ENCODE measurements around the gene ZNF687.

The ZNF687 gene

DNA sequence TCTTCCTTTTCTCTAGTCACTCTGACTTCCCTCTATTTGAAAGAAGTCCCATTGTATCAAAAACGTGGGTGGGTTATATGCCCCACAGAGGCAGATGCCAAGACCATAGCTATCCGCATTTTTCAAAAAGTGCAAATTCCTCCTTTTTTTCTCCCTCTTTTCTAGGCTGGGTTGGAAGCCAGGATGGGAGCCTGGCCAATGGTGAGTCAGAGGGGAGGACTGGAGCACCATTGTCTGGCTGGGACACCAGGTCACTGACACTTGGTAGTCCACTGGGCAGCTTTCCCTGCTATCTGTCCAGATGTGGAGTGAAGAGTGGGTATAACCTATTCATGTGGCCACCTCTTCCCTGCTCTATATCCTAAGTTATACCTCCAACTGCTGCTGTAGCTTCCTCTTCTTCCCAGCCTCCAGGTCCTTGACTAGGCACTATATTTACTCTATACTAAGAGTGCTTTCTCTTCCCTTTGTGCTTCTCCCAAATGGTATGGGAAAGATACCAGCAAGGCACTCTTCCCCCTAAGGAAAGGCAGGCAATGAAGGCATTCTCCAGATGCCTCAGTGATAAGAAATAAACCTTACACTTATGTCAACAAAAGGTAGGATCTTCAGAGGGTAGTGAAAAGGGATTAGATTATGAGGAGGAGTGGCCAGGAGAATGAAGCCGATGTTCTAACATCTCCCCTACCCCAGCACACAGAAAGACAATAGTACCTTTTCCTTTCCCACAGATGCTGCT, 32.2 kb downstream of the ZNF687 start:
- Mint-ChIP-seq H3K9me3 (no peaks in the 10 kb centered on the region), H3K27me3 (ENCODE audit: low read depth) (no peaks in the 10 kb centered on the region), H3K36me3 (ENCODE audit: low read depth) (peaks cover 36% of the 10 kb centered on the region), H3K27ac (no peak overlapping the region), H3K4me1 (ENCODE audit: low read depth) (peaks cover 18% of the 10 kb centered on the region), H3K4me3 (no peak overlapping the region)
- DNase-seq (ENCODE audit: low spot score): no peak

DNA sequence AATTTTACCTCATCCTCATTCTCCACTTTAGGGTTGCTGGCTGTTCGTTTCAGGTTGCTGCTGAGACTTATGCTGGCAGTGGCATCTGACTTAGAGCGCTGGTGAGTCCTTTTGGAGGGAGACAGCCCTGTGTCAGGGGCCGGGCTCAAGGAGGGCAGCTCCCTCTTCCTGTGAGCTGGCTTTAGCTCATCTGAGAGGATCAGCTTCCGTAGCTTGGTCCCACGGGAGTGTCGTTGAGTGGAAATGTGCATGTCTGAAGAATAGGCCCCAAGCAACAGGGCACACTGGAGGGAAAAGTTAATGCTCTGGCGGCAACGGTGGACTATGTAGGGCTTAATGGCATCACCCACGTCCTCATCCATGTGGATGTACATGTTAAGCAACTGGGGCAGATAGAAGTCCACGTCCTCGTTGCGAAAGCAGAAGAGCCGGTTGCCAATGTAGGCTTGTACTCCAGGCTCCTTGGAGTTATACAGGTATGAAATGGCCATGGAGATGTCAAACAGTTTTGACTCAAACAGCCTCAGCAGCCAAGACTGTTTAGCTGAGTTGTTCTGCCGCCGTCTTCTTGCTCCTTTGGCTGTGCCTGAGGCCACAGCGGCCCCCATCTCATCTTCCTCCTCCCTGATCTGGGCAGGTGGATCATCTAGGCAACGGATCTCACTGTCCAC, 33.6 kb downstream of the ZNF687 start:
- Mint-ChIP-seq H3K27me3 (ENCODE audit: low read depth) (no peaks in the 10 kb centered on the region), H3K9me3 (no peaks in the 10 kb centered on the region), H3K36me3 (ENCODE audit: low read depth) (peaks cover 35% of the 10 kb centered on the region), H3K4me3 (no peak overlapping the region), H3K4me1 (ENCODE audit: low read depth) (peaks cover 18% of the 10 kb centered on the region), H3K27ac (no peak overlapping the region)
- DNase-seq (ENCODE audit: low spot score): no peak

DNA sequence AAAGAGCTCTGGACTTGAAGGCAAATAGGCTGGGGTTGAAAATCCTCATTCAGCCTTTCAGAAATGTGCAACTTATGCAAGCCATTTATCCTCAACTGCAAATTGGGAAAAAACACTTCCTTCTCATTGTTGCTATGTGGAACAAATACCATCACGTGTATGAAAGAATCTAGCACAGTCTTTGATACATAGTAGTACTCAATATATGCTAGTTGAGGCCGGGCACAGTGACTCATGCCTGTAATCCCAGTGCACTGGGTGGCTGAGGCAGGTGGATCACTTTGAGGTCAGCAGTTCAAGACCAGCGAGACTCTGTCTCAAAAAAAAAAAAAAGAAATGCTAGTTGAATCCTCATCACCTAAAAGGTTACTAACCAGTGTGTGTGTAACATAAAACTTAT, 36.9 kb downstream of the ZNF687 start:
- no peak for DNase-seq (ENCODE audit: low spot score)
- no peaks in the 10 kb centered on the region for H3K9me3 Mint-ChIP-seq
- H3K27me3 Mint-ChIP-seq (ENCODE audit: low read depth): no peaks in the 10 kb centered on the region
- H3K4me1 Mint-ChIP-seq (ENCODE audit: low read depth): peaks cover 8% of the 10 kb centered on the region
- peaks cover 30% of the 10 kb centered on the region for H3K36me3 Mint-ChIP-seq (ENCODE audit: low read depth)
- H3K4me3 Mint-ChIP-seq: no peak overlapping the region
- H3K27ac Mint-ChIP-seq: no peak overlapping the region

DNA sequence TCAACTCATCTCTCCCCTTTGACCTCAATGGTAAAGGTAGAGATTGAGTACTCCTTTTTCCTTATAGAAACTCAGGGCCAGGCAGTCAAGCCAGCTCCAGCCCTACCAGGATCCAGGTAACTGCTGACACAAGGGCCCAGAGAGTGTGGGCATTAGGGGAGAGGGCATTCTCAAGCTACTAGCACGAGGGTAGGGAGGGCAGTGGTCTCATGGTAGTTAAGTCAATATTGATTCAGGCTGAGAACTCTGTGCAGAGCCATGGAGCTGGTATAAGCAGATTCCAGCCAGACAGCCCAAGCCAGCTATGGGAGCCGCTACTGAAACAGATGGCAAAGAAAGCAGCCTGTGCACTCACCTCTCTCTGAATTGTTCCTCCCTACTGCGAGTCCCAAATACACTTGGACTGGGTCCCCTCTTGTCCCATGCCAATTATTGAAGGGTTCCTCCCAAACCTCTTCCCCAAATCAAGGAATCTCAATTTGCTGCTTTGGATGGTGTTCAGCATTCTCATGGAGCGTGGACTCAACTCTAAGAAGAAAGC, 42.4 kb downstream of the ZNF687 start:
- no peaks in the 10 kb centered on the region for H3K27me3 Mint-ChIP-seq (ENCODE audit: low read depth)
- H3K36me3 Mint-ChIP-seq (ENCODE audit: low read depth): peaks cover 30% of the 10 kb centered on the region
- no peak overlapping the region for H3K27ac Mint-ChIP-seq
- no peak overlapping the region for H3K4me3 Mint-ChIP-seq
- H3K4me1 Mint-ChIP-seq (ENCODE audit: low read depth): peaks cover 35% of the 10 kb centered on the region
- DNase-seq (ENCODE audit: low spot score): no peak
- no peaks in the 10 kb centered on the region for H3K9me3 Mint-ChIP-seq

DNA sequence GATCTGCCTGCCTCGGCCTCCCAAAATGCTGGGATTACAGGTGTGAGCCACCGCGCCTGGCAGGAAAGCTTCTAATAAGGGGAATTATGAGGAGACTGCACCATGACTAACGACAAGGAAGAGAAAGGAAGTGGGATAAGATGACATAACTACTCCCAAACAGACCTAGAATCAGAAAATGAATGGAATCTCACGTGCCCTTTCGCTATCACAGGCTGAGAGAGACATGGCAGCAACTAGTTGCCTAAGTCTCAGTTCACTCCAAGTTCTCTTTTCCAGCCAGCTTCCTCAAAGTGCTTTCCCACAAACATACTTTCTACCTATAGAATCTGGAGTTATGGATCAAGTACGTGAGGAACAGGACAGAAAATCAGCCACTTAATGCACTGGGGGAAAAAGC, 43.1 kb downstream of the ZNF687 start:
- H3K9me3 Mint-ChIP-seq: no peaks in the 10 kb centered on the region
- peaks cover 35% of the 10 kb centered on the region for H3K4me1 Mint-ChIP-seq (ENCODE audit: low read depth)
- peak overlapping the region; percentile 98 for H3K4me3 Mint-ChIP-seq
- DNase-seq (ENCODE audit: low spot score): no peak
- H3K27me3 Mint-ChIP-seq (ENCODE audit: low read depth): no peaks in the 10 kb centered on the region
- H3K27ac Mint-ChIP-seq: no peak overlapping the region
- peaks cover 30% of the 10 kb centered on the region for H3K36me3 Mint-ChIP-seq (ENCODE audit: low read depth)

DNA sequence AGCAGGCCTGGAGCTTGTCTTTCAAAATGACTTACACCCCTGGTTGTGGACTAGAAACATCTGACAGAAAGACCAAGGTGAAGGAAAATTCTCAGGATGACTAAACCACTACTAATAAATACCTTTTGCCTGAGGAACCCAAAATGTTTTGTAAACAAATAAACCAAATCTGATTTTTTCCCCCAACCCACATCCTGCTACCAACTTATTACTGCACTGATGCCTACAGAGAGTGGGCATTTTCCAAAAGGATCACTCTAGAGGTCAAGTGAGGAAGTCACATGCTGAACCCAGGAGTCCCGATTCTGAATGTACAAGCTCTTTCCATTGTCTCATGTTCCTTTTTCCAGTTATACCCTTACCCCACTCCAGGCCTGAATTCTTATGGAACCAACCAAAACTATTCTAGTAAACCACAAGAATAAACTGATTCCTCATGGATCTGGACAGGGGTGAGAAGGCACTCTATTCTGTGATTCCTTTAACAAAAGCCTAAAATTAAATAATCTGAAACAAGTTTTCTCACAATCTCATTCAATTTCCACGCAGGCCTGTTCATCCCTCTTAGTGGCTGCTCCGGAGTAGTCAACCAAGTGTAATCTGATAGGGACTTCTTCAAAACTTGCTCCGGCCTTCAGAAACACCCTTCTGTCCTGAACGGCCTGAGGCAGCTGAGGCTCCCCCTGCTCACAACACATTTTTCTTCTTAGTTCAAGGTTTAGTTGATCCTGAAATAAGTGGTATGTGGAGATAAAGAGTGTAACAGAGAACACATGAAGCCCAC, 43.7 kb downstream of the ZNF687 start:
- H3K36me3 Mint-ChIP-seq (ENCODE audit: low read depth): peaks cover 27% of the 10 kb centered on the region
- no peaks in the 10 kb centered on the region for H3K9me3 Mint-ChIP-seq
- DNase-seq (ENCODE audit: low spot score): no peak
- peak overlapping the region; percentile 98 for H3K4me3 Mint-ChIP-seq
- peak overlapping the region; percentile 94 for H3K27ac Mint-ChIP-seq
- H3K4me1 Mint-ChIP-seq (ENCODE audit: low read depth): peaks cover 35% of the 10 kb centered on the region
- no peaks in the 10 kb centered on the region for H3K27me3 Mint-ChIP-seq (ENCODE audit: low read depth)

DNA sequence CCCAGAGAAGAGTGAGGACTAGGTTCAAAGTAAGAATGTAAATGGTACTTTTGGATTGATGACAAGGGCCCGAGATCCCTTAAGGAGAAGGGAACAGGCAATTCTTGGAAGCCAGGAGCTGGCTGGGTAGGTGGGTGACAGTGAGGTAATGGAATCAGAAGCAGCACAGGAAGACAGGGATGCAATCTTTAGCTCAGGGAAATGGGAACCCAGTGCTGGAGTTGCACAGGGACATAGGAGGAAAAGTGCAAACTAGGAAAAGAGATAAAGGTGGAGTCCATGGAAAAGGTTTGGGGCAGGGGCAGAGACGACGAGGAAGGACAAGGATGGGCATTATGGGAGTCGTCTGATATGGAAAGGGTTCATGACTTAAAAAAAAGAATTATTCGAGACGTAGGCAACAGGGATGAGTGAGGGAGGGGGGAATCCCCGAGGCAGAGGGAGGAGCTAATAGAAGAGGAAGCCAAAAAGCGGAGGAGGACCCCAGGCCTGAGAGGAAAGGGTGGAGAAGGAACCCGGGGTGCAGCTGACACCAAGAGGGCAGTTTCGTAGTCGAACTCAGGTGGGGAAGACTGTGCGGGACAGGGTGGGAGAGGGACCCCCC, 44.6 kb downstream of the ZNF687 start:
- H3K4me3 Mint-ChIP-seq: peak overlapping the region; percentile 98
- H3K4me1 Mint-ChIP-seq (ENCODE audit: low read depth): peaks cover 35% of the 10 kb centered on the region
- DNase-seq (ENCODE audit: low spot score): peak; percentile 54
- H3K9me3 Mint-ChIP-seq: no peaks in the 10 kb centered on the region
- H3K27ac Mint-ChIP-seq: peak overlapping the region; percentile 94
- H3K36me3 Mint-ChIP-seq (ENCODE audit: low read depth): peaks cover 27% of the 10 kb centered on the region
- H3K27me3 Mint-ChIP-seq (ENCODE audit: low read depth): no peaks in the 10 kb centered on the region

DNA sequence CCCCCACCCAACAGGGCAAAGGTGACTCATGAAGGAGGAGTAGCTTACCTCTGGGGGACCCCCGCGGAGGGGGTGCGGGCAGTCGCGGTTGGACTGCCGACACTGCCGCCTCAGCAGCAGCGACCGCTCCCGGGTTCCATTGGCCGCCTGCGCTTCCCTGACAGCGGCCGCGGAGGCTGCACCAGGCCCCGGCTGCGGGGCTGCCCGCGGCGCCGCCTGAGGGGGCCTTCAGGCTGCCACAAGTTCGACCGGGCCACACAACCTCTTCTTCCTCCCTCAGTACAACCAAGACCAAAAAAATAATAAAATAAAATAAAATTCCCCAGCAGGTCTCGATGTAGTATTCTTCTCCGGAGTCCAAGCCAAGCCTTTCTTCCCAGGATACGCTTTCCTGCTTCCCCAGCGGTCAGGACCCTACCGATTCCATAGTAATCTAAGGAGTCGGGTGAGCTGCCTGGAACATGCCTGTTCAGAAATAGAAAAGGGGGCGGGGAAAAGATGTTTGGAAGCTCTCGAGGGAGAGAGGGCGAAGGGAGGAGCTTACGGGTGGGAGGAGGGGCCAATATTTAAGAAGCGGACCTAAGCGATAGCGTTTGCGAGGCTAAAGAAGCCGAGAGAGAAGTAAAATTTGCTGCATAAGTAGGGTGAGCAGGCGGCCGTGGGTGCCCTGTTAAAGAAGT, 45.3 kb downstream of the ZNF687 start, which contains the start of gene PI4KB:
TSS of gene PI4KB (minus strand) at position 194 of the 680 bp plus-strand sequence. CDS start 10,935 bp downstream, outside the sequence.
- H3K36me3 Mint-ChIP-seq (ENCODE audit: low read depth): peaks cover 21% of the 10 kb centered on the region
- H3K9me3 Mint-ChIP-seq: no peaks in the 10 kb centered on the region
- DNase-seq (ENCODE audit: low spot score): peak; percentile 88
- peak within 1 kb of the TSS; percentile 98 for H3K27ac Mint-ChIP-seq
- no peaks in the 10 kb centered on the region for H3K27me3 Mint-ChIP-seq (ENCODE audit: low read depth)
- peaks cover 30% of the 10 kb centered on the region for H3K4me1 Mint-ChIP-seq (ENCODE audit: low read depth)
- peak within 1 kb of the TSS; percentile 98 for H3K4me3 Mint-ChIP-seq

DNA sequence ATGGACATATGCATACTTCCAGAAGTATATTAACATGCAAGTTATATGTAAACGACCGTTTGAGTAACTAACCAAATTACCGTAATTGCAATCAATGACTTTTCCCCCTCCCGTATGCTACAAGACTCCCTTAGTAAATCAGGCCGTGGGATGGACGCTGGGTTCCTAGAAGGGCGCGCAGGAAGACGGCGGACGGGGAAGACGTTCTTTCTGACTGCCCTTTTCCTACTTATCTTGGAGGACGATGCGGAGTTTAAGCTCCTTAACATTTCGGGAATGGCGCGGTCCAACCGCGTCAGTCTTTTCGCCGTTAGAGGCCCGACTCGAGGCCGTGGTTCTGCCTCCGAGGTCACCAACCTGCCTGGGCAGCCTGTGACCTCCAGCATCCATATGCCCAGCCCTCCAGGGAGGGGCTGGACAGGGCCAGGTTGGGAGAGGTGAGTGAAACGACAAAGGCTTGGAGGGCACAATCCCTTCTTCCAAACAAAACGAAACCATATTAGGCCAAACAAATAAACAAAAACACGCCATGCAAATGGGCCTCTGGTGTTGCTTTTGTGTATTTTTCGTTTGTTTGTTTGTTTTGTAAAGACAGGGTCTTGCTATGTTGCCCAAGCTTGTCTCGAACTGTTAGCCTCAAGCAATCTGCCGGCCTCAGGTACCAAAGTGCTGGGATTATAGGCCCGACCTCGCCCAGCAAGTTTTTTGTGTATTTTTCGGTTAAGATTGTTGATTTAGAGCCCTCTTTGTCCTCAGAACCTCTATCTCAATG, 46.0 kb downstream of the ZNF687 start:
- DNase-seq (ENCODE audit: low spot score): no peak
- peak overlapping the region; percentile 98 for H3K27ac Mint-ChIP-seq
- H3K4me3 Mint-ChIP-seq: peak overlapping the region; percentile 98
- no peaks in the 10 kb centered on the region for H3K27me3 Mint-ChIP-seq (ENCODE audit: low read depth)
- peaks cover 27% of the 10 kb centered on the region for H3K4me1 Mint-ChIP-seq (ENCODE audit: low read depth)
- peaks cover 21% of the 10 kb centered on the region for H3K36me3 Mint-ChIP-seq (ENCODE audit: low read depth)
- H3K9me3 Mint-ChIP-seq: no peaks in the 10 kb centered on the region

DNA sequence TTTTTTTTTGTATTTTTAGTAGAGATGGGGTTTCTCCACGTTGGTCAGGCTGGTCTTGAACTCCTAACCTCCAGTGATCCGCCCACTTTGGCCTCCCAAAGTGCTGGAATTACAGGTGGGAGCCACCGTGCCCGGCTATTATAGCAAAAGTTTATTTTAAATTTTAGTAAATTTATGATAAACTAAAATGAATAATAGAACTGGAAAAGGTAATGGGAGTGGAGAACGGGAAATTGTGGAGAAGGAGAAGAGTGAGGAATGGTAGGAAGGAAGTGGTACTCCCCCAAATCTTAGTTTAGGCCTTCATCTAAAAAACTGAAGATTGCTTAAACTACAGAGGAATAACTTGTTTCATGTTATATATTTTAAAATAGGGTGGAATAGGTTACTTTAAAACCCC, 52.7 kb downstream of the ZNF687 start:
- Mint-ChIP-seq H3K4me1 (ENCODE audit: low read depth) (peaks cover 2% of the 10 kb centered on the region), H3K36me3 (ENCODE audit: low read depth) (peaks cover 4% of the 10 kb centered on the region), H3K4me3 (no peak overlapping the region), H3K27ac (no peak overlapping the region), H3K27me3 (ENCODE audit: low read depth) (no peaks in the 10 kb centered on the region), H3K9me3 (no peaks in the 10 kb centered on the region)
- no peak for DNase-seq (ENCODE audit: low spot score)

DNA sequence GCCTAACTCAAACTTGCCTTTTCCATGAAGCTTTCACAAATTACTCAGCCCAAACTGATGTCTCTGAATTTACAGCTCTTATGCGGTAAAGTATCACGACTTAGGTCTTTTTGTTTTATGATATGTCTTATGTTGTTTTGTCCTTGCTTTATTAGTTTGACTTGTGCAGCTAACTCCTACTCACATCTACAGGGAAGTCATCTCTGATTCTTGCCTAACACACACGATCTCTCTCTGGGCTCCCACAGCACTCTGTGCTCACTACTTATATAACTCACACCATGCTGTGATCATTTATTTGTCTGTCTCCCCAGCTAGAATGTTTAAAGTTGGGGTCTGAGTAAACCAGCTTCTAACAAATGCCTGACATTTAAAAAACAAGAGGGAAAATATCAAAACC, 54.5 kb downstream of the ZNF687 start:
- Mint-ChIP-seq H3K27ac (no peak overlapping the region), H3K4me1 (ENCODE audit: low read depth) (peaks cover 9% of the 10 kb centered on the region), H3K4me3 (no peak overlapping the region), H3K9me3 (no peaks in the 10 kb centered on the region), H3K36me3 (ENCODE audit: low read depth) (peaks cover 6% of the 10 kb centered on the region), H3K27me3 (ENCODE audit: low read depth) (no peaks in the 10 kb centered on the region)
- DNase-seq (ENCODE audit: low spot score): no peak

DNA sequence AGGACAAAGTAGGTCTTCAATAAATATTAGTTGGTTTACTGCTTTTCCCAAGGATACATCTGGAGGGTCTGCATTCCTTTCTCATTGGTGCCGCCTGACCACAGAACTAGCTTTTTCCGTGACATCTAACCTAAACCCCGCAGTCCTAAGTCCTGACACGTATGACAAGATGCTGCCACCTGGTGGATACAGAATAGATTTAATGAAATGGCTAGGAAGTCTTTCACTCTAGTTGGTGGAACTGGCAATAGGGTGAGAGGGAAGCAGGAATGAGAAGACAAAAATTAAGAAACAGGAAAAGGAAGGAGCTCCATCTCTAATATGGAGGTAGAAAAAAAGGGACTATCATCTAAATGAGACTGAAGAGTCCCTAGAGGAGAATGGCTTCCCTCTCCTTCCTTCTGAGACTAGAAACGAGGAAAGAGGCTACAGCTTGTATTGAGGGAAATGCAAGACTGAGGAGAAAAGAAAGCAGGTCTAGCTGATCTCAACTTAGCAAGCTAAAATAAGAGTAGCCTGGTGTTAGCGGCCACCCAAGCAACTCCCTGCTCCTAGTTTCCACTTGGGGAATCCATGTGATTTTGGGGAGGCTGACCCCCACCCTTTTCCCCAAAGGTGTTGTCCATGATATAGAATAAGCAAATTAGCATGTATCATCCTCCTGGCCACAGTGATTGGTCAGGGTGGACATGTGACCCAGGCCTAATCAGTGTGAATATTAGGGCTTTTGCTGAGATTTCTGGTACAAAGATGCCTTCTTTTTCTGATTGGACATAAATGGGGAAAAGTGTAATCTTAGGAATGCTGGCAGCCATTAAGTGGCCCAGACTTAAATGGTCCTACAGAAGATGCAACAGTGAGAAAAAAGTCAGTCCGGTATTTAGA, 59.0 kb downstream of the ZNF687 start:
- peaks cover 37% of the 10 kb centered on the region for H3K36me3 Mint-ChIP-seq (ENCODE audit: low read depth)
- peak overlapping the region; percentile 66 for H3K27ac Mint-ChIP-seq
- peak; percentile 41 for DNase-seq (ENCODE audit: low spot score)
- H3K27me3 Mint-ChIP-seq (ENCODE audit: low read depth): no peaks in the 10 kb centered on the region
- peaks cover 21% of the 10 kb centered on the region for H3K4me1 Mint-ChIP-seq (ENCODE audit: low read depth)
- no peaks in the 10 kb centered on the region for H3K9me3 Mint-ChIP-seq
- H3K4me3 Mint-ChIP-seq: no peak overlapping the region
